COLO668 (cell line): ENCODE results near the gene TTC3.

ENCODE experiments used
- DNase-seq: peaks from one replicate; lab custom pipeline; 2025; ENCODE audit not compliant: unreplicated experiment; lab: John Stamatoyannopoulos, UW

The TTC3 gene

DNA sequence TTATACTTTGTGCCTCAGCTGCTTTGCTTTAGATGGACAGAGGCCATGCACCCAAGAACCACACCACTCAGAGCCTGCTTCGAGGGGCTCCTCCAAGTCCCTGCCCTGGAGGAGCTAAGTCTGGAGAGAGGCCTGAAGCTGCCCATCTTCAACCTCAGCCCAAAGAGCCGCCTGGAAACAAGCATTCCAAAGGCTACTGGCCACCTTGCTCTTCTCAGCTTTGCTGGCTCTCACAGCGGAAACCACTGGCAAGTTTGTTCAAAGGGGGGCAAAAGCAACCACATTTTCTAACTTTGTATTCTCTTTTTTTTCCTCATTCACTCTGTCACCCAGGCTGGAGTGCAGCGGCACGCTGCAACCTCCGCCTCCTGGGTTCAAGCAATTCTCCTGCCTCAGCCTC is 170.9 kb downstream of the TTC3 start:
- no peak for DNase-seq

DNA sequence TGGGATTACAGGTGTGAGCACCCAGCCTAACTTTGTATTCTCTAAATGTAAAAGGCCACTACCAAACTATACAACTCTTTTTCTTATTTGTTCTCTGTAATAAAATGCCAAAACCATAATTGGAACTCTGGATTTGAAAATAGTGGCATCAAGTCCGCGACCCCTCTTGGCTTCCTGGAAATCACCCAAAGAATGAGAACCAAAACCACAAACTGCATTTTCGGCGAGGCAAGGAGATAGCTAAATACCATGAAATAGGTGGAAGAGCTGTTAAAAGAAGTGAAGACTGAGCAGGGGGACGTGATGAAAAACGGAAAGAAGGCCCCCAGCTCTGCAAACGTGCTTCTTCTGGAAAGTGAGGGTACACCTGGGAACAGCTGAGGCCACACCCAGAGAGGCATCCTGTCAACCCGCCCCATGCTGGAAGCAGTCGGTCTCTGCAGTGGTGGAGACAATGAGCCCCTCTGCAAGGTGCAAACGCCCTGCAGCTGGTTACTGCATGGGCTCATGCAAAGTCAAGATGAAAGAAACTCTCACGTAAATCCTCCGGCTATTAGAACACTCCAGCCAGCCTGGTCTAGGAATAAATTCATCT is 171.5 kb downstream of the TTC3 start:
- no peak for DNase-seq

GRCh38 chr21:37245151-37245550 is 172.1 kb downstream of the TTC3 start:
- DNase-seq, result no peak

DNA sequence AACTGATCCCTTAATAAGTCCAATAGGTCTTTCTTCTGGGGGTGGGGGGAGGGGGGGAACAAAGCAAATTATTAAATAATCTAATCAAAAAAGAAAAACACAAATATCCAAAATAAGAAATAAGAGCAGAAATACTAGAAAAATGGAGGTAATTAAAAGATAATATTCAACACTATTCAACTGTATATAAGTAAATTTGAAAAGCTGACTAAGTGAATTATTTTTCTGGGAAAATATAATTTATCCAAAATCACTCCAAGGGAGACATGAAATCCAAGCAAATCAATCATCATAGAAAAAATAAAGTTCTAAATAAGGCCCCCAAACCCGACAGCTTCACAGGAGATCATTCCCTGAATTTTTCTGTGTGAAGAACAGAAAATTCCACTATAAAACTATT is 175.2 kb downstream of the TTC3 start:
- DNase-seq, result no peak

- DNase-seq, result no peak
Measured at GRCh38 chr21:37249112-37249904, 176.3 kb downstream of the TTC3 start.

DNA sequence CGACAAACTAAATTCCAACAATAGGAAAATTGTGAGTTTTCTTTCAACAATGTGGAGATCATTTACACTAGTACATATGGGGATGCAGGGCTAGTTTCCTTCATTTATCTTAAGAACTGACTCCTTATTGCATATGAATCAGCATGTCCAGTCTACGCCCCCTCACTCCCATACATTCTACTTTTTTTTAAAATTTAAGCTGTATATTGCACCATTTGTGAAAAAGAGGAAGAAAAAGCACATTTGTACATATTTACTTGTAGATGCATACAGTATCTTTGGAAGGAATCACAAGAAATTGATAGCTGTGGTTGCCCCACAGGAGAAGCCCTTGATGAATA is 178.2 kb downstream of the TTC3 start:
- no peak for DNase-seq
